Brain microvascular endothelial cell (primary cell): ENCODE results near the gene CLMN.

Experiments
- DNase-seq: peaks from one replicate; pipeline ENCODE4 v3.0.0-alpha.2; 2020
- H3K27ac ChIP-seq: fragments of 250-450 bp; sonication (Bioruptor Pico); 2 replicates; pipeline ENCODE4 v1.5.1; 2020; ENCODE audit warnings: mild to moderate bottlenecking, moderate library complexity
- H3K27me3 ChIP-seq: fragments of 250-450 bp; sonication (Bioruptor Pico); replicated peaks from 2 replicates; pipeline ENCODE4 v1.5.1; 2020; ENCODE audit warnings: mild to moderate bottlenecking
- H3K36me3 ChIP-seq: fragments of 250-450 bp; sonication (Bioruptor Pico); replicated peaks from 2 replicates; pipeline ENCODE4 v1.5.1; 2020; ENCODE audit warnings: mild to moderate bottlenecking
- H3K4me3 ChIP-seq: 2 replicates; pipeline ENCODE4 v1.5.1; 2011; ENCODE audit warnings: low read depth, mild to moderate bottlenecking, control low read depth, low read length, moderate library complexity
- CTCF ChIP-seq: IDR thresholded peaks from 2 replicates; pipeline ENCODE4 v1.5.1; 2011; ENCODE audit warnings: low read depth, mild to moderate bottlenecking, moderate library complexity, low read length, control low read depth, inconsistent platforms; ENCODE audit errors: missing control alignments
- in situ Hi-C: cut with HindIII; loops from 2 replicates; pipeline ENCODE4 v1.10.0; 2017; ENCODE audit warnings: low sequenced_read_pairs, low pct_ligation_motif_present

Gene CLMN

DNA sequence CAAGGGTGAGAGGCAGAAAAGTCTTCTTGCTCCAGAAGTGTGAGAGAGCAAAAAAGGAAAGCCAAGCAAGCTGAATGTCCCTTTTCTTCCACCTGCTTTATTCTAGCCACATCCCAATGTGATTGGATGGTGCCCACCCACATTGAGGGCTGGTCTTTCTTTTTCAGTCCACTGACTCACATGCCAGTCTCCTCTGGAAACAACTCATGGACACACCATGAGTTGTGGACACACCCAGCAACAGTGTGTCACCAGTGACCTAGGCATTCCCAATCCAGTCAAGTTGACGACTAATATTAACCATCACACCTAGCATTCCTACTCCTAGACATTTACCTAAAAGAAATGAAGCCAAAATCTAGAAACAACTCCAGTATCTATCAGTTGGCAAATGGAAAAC, 155.2 kb downstream of the CLMN start:
- H3K27me3 ChIP-seq = no peaks in the 10 kb centered on the region

DNA sequence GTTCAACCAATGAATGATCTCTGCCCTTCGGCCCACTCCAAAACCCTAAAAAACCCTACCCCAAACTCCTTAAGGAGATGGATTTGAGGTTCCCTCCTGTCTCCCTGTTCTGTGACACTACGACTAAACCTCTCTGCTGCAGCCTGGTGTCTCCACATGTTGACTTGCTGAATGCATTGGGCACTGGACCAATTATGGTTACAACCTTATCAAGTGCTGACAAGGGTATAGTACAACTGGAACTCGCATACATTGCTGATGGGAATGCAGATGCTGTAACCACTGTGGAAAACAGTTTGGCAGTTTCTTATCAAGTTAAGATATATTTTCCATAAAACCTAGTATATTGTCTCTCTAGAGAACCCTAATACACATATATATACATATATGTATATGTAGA, 156.0 kb downstream of the CLMN start:
- Histone ChIP-seq H3K27ac (no peak overlapping the region), H3K27me3 (no peaks in the 10 kb centered on the region), H3K4me3 (no peak overlapping the region), H3K36me3 (no peaks in the 10 kb centered on the region)
- in situ Hi-C loops = no loop called here
- DNase-seq = no peak
- no peak for TF ChIP-seq CTCF

More for the DNA sequence above, 155.2 kb downstream of the CLMN start:
- no peak for TF ChIP-seq CTCF
- no peak for DNase-seq
- in situ Hi-C loops = no loop called here
- no peaks in the 10 kb centered on the region for H3K36me3 ChIP-seq
- H3K27ac ChIP-seq = no peak overlapping the region
- no peak overlapping the region for H3K4me3 ChIP-seq

GRCh38 chr14:95163132-95163531, 156.6 kb downstream of the CLMN start:
- in situ Hi-C loops = no loop called here
- Histone ChIP-seq H3K27ac (no peak overlapping the region), H3K4me3 (no peak overlapping the region)

DNA sequence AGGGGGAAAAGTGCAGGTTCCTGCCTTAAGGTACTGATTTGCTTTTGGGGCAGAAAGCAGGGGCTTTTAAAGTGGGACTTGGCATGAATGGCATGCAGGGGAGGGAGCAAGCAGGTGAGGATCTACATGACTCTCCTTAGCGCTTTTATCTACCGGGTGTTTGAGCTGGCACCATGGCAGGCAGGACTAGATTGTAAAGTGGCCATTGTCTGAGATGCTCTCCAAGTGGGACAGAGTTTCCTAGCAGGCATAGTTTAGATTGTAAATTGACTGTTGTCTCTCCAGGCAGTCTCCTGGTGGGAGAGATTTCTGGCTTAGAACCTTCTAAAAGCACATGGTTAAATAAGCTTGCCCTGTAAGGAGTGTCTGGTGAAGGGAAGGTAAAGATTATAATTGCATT, 157.1 kb downstream of the CLMN start:
- Histone ChIP-seq H3K27me3 (no peaks in the 10 kb centered on the region), H3K4me3 (no peak overlapping the region), H3K36me3 (no peaks in the 10 kb centered on the region), H3K27ac (no peak overlapping the region)
- no peak for DNase-seq
- in situ Hi-C loops = no loop called here
- TF ChIP-seq CTCF = no peak

More at GRCh38 chr14:95163132-95163531, 156.6 kb downstream of the CLMN start:
- no peaks in the 10 kb centered on the region for H3K27me3 ChIP-seq
- no peaks in the 10 kb centered on the region for H3K36me3 ChIP-seq
- DNase-seq = no peak
- no peak for TF ChIP-seq CTCF

DNA sequence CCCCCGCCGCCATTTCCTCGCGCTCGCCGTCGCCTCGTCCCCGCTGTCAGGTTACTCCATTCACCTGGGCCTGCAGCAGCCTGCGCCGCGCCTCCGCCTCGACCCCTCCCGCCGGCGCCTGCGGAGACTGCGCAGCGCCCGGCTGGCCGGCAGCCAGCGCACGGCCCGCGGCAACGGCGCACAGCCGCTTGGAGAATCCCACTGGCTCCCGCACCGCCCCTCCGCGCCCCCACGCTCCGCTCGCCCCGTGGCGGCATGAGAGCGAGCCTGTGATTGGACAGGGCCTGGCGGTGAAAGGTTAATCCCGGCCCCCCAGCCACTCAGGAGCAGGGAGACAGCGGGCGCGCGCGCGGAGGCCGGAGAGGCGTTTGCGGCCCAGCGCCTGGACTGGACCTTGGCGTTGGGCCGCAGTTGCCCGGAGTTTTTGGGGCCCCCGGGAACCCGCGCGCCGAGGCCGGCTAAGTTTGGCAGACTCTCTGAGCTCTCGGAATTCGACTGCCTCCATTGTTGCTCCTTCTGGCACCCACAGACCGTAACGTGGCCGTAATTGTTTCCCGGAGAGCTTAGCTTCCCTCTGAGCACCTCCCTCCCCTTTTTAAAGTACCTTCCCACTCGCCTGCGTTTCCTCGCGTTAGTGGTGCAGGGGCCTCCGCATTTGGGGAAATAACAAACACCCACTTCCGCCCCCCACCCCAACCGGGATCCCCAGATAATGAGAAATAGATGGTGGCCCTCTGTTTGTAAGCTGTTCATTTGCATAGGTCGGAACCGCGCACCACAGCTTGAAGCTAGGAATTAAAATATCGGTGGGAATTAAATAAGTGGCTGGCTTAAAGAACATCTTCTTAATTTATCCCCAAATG, 162.2 kb downstream of the CLMN start, which contains the start of gene DICER1:
DICER1 (minus strand) TSS at position 203 of the 863 bp plus-strand sequence. CDS start 24,071 bp downstream, outside the sequence.
- H3K27ac ChIP-seq = peak within 1 kb of the TSS; percentile 91
- no peak for TF ChIP-seq CTCF
- no peaks in the 10 kb centered on the region for H3K36me3 ChIP-seq
- H3K27me3 ChIP-seq = no peaks in the 10 kb centered on the region
- H3K4me3 ChIP-seq = peak within 1 kb of the TSS; percentile 72
- peak; percentile 86 for DNase-seq
- in situ Hi-C loops = no loop called here

- Histone ChIP-seq H3K27me3 (no peaks in the 10 kb centered on the region), H3K36me3 (no peaks in the 10 kb centered on the region), H3K27ac (peak overlapping the region; percentile 91), H3K4me3 (peak overlapping the region; percentile 72)
- in situ Hi-C loops = no loop called here
- no peak for DNase-seq
- no peak for TF ChIP-seq CTCF
Observed at GRCh38 chr14:95157048-95157326, 162.7 kb downstream of the CLMN start.
